HepG2 (cell line): ENCODE results near the gene PRKG1. TPM values are rescaled to one million over a fixed set of nuclear protein-coding genes. Genes with fewer than 3 reads are reported as not detected.

Experiments used
- ATAC-seq: fragments of 200-7000 bp; cut with Tn5 transposase; 3 replicates; pipeline ENCODE4 v1.9.1; 2020; ENCODE audit warnings: mild to moderate bottlenecking, moderate library complexity
- BruUV-seq: library from RNA; stranded (reverse); fragments of 400-500 nt; replicated peaks from 2 replicates; lab custom pipeline; 2021; lab: Mats Ljungman, UMichigan
- CTCF ChIA-PET: fragments of 300-600 bp; formaldehyde crosslinking; extraction: SDS; loops from one replicate; lab custom pipeline; 2021; ENCODE audit warnings: low total read pairs, inconsistent platforms, low intra/inter-chr PET ratio; lab: Yijun Ruan, JAX
- POLR2A ChIA-PET: fragments of 350-600 bp; sonication (Branson Sonifier 250); formaldehyde crosslinking; loops from one replicate; lab custom pipeline; 2020; ENCODE audit warnings: antibody characterized with exemption, inconsistent platforms; lab: Yijun Ruan, JAX
- DNase-seq: peaks from one replicate; pipeline ENCODE4 v3.0.0-alpha.2; 2015; ENCODE audit warnings: low spot score
- FAIRE-seq: peaks from 3 replicates; lab custom pipeline; 2011; peaks lifted over from hg19 to GRCh38; lab: Jason Lieb, UNC
- H2AFZ ChIP-seq: one replicate; pipeline ENCODE4 v1.6.1; 2011; ENCODE audit warnings: low read length, inconsistent platforms
- H3K27ac ChIP-seq: fragments of 300-600 bp; 3 replicates; pipeline ENCODE4 v1.8.0; 2011; ENCODE audit warnings: mixed run types, mild to moderate bottlenecking, mixed read lengths, low read length, inconsistent platforms; ENCODE audit not compliant: insufficient read depth; ENCODE audit errors: extremely low read length
- H3K27me3 ChIP-seq, 2 experiments: fragments of 200-600 bp in 1 of 2; 2 replicates in 1 of 2; 3 replicates in 1 of 2; pipeline versions ENCODE4 v1.6.0 to v1.8.0; 2011; ENCODE audit warnings: low read length in 2 of 2, mild to moderate bottlenecking in 2 of 2, moderate library complexity in 2 of 2, inconsistent platforms in 1 of 2; ENCODE audit not compliant: insufficient read depth in 2 of 2, control insufficient read depth in 1 of 2
- H3K36me3 ChIP-seq, 2 experiments: fragments of 200-600 bp in 1 of 2; replicated peaks in 1 of 2; 2 replicates in 1 of 2; 3 replicates in 1 of 2; pipeline versions ENCODE4 v1.5.1 to v1.8.0; 2011; ENCODE audit warnings: low read length in 2 of 2, inconsistent platforms in 1 of 2; ENCODE audit not compliant: insufficient read depth in 2 of 2, control insufficient read depth in 1 of 2
- H3K4me1 ChIP-seq: 2 replicates; pipeline ENCODE4 v1.5.1; 2012; ENCODE audit warnings: low read length, inconsistent platforms; ENCODE audit not compliant: insufficient read depth
- H3K4me2 ChIP-seq: 2 replicates; pipeline ENCODE4 v1.6.0; 2011; ENCODE audit warnings: low read depth, low read length, inconsistent platforms
- H3K4me3 ChIP-seq, 3 experiments: fragments of 200-600 bp in 1 of 3; sonication (generic), shearing (Covaris generic) in 1 of 3; replicated peaks in 1 of 3; 2 replicates each; pipeline ENCODE4 v1.5.1; 2011 to 2016; ENCODE audit warnings: low read length in 3 of 3, inconsistent platforms in 2 of 3, low read depth in 2 of 3, mild to moderate bottlenecking in 2 of 3, control low read depth in 1 of 3, mixed read lengths in 1 of 3; ENCODE audit not compliant: insufficient read depth in 1 of 3
- H3K79me2 ChIP-seq: one replicate; pipeline ENCODE4 v1.6.1; 2011; ENCODE audit warnings: low read length, inconsistent platforms; ENCODE audit not compliant: insufficient read depth
- H3K9ac ChIP-seq: 2 replicates; pipeline ENCODE4 v1.6.0; 2011; ENCODE audit warnings: mild to moderate bottlenecking, low read depth, low read length, inconsistent platforms; ENCODE audit not compliant: insufficient read depth
- H3K9me3 ChIP-seq: 2 replicates; pipeline ENCODE4 v1.5.1; 2012; ENCODE audit warnings: mild to moderate bottlenecking, low read length
- H4K20me1 ChIP-seq: 2 replicates; pipeline ENCODE4 v1.6.0; 2011; ENCODE audit warnings: inconsistent platforms, mild to moderate bottlenecking, low read length, moderate library complexity; ENCODE audit not compliant: insufficient read depth
- ATF1 ChIP-seq: IDR thresholded peaks from 2 replicates; pipeline ENCODE4 v1.6.1; 2016; ENCODE audit warnings: mild to moderate bottlenecking, control low read depth
- ESRRA ChIP-seq: sonication (generic); formaldehyde crosslinking; IDR thresholded peaks from 2 replicates; pipeline ENCODE4 v1.5.1; 2020; ENCODE audit warnings: mild to moderate bottlenecking, low read depth, missing genetic modification reagents
- HOXA7 ChIP-seq: sonication (generic); formaldehyde crosslinking; IDR thresholded peaks from 2 replicates; pipeline ENCODE4 v1.8.1; 2022; ENCODE audit warnings: mild to moderate bottlenecking, missing genetic modification reagents, moderate library complexity
- MAZ ChIP-seq, 2 experiments: sonication (generic) in 1 of 2; formaldehyde crosslinking in 1 of 2; IDR thresholded peaks; 2 replicates each; pipeline versions ENCODE4 v1.5.0 to v1.6.1; 2012 to 2020; ENCODE audit warnings: low read depth in 2 of 2, mild to moderate bottlenecking in 2 of 2, borderline replicate concordance in 1 of 2, improper control_type of control experiment in 1 of 2, low read length in 1 of 2, missing genetic modification reagents in 1 of 2, moderate library complexity in 1 of 2
- MED13 ChIP-seq: sonication (generic); formaldehyde crosslinking; IDR thresholded peaks from 2 replicates; pipeline ENCODE4 v1.5.0; 2020; ENCODE audit warnings: missing genetic modification reagents
- MYPOP ChIP-seq: sonication (generic); formaldehyde crosslinking; IDR thresholded peaks from 2 replicates; pipeline ENCODE4 v1.8.1; 2023; ENCODE audit warnings: mild to moderate bottlenecking, moderate library complexity, missing genetic modification reagents
- PBX2 ChIP-seq: IDR thresholded peaks from 2 replicates; pipeline ENCODE4 v1.6.1; 2016; ENCODE audit warnings: control low read depth
- PHF8 ChIP-seq: sonication (generic); formaldehyde crosslinking; IDR thresholded peaks from 2 replicates; pipeline ENCODE4 v1.5.0; 2020; ENCODE audit warnings: missing genetic modification reagents
- RELA ChIP-seq: sonication (generic); formaldehyde crosslinking; IDR thresholded peaks from 2 replicates; pipeline ENCODE4 v1.4.0; 2020; ENCODE audit warnings: missing genetic modification reagents
- SCMH1 ChIP-seq: sonication (generic); formaldehyde crosslinking; IDR thresholded peaks from 2 replicates; pipeline ENCODE4 v1.9.0; 2021; ENCODE audit warnings: missing genetic modification reagents, mild to moderate bottlenecking, borderline replicate concordance
- SP1 ChIP-seq, 2 experiments: fragments of 450-650 bp in 1 of 2; sonication (generic) in 1 of 2; formaldehyde crosslinking in 1 of 2; IDR thresholded peaks; 2 replicates each; pipeline versions ENCODE4 v1.4.0 to v1.6.1; 2016 to 2020; ENCODE audit warnings: missing genetic modification reagents in 1 of 2
- TBL1XR1 ChIP-seq: fragments of 150-350 bp; IDR thresholded peaks from 2 replicates; pipeline ENCODE4 v1.6.1; 2014; ENCODE audit warnings: borderline replicate concordance, low read length; ENCODE audit not compliant: partially characterized antibody
- TEAD3 ChIP-seq: optimal IDR thresholded peaks from 2 replicates; pipeline ENCODE3; 2016; ENCODE audit warnings: borderline replicate concordance
- ZNF138 ChIP-seq: sonication (generic); formaldehyde crosslinking; IDR thresholded peaks from 2 replicates; pipeline ENCODE4 v1.5.0; 2020; ENCODE audit warnings: mild to moderate bottlenecking, low read depth, missing genetic modification reagents
- ZNF282 ChIP-seq: fragments of 450-650 bp; IDR thresholded peaks from 2 replicates; pipeline ENCODE4 v1.6.1; 2018; ENCODE audit not compliant: partially characterized antibody
- ZNF333 ChIP-seq: sonication (generic); formaldehyde crosslinking; IDR thresholded peaks from 2 replicates; pipeline ENCODE4 v1.4.0; 2020; ENCODE audit warnings: mild to moderate bottlenecking, missing genetic modification reagents, borderline replicate concordance
- ZNF567 ChIP-seq: sonication (generic); formaldehyde crosslinking; IDR thresholded peaks from 2 replicates; pipeline ENCODE4 v1.8.1; 2023; ENCODE audit warnings: mild to moderate bottlenecking, missing genetic modification reagents, borderline replicate concordance
- ZNF691 ChIP-seq: sonication (generic); formaldehyde crosslinking; IDR thresholded peaks from 2 replicates; pipeline ENCODE4 v1.4.0; 2020; ENCODE audit warnings: missing genetic modification reagents, low read depth, mild to moderate bottlenecking, borderline replicate concordance
- ZNF792 ChIP-seq: IDR thresholded peaks from 2 replicates; pipeline ENCODE4 v1.6.1; 2016
- WGBS: methylation state at CpG from one replicate; pipeline ENCODE4 v1.1.6; 2017; ENCODE audit warnings: low lambda C conversion rate; 5-methylcytosine and 5-hydroxymethylcytosine counted together
- in situ Hi-C: cut with HindIII; loops from 2 replicates; pipeline ENCODE4 v1.10.0; 2017; ENCODE audit warnings: low pct_unique_long_range_greater_than_20kb; ENCODE audit not compliant: extremely low pct_ligation_motif_present
- intact Hi-C: fragments of 100-400 bp; cut with micrococcal nuclease; formaldehyde crosslinking; loops from one replicate; pipeline ENCODE4 v1.10.0; 2022; ENCODE audit not compliant: unreplicated experiment
- polyA plus RNA-seq, 8 experiments: library from polyadenylated mRNA; depleted of rRNA in 3 of 8; stranded (reverse) in 7 of 8; unstranded in 1 of 8; fragments of >200 nt; fragmentation: Illumina TruSeq in 4 of 8; extraction: Trizol in 4 of 8; gene quantifications; 2 replicates each; pipeline versions ENCODE4 v1.2.1 to v1.2.3, GENCODE V29; 2011 to 2016; ENCODE audit warnings: low read depth in 4 of 8, missing spikeins in 1 of 8, mixed read lengths in 1 of 8; ENCODE audit not compliant: insufficient read depth in 1 of 8
- total RNA-seq, 5 experiments: library from RNA; depleted of rRNA; stranded (reverse); fragments of >200 nt; fragmentation: Illumina TruSeq; extraction: Trizol; gene quantifications; 2 replicates each; pipeline ENCODE4 v1.2.3, GENCODE V29; 2016; ENCODE audit warnings: low read depth in 1 of 5

Gene PRKG1
- total and polyA plus RNA-seq, 2 of the 13 experiments (the other 11 are each of a cell fraction or from before 2014, with no cell fraction given), result 0.01 TPM; not detected in 1

- Histone ChIP-seq H3K4me2 (no peak overlapping the region), H2AFZ (no peak overlapping the region), H3K9ac (no peak overlapping the region), H3K4me1 (no peaks in the 10 kb centered on the region), H3K36me3 (no peaks in the 10 kb centered on the region), H4K20me1 (no peaks in the 10 kb centered on the region), H3K4me3 (no peak overlapping the region), H3K27me3 (no peaks in the 10 kb centered on the region), H3K9me3 (no peaks in the 10 kb centered on the region), H3K27ac (no peak overlapping the region), H3K79me2 (no peaks in the 10 kb centered on the region)
- TF ChIP-seq SP1 (IDR thresholded peaks at IDR 0.05), result no peak
- no peak for TF ChIP-seq SP1 (CRISPR knock-in tag; IDR thresholded peaks at IDR 0.05)
- TF ChIP-seq PHF8 (CRISPR knock-in tag), result no peak
- no peak for TF ChIP-seq ZNF138 (CRISPR knock-in tag)
- no peak for TF ChIP-seq ZNF282
- no peak for TF ChIP-seq ZNF792 (CRISPR knock-in tag)
- TF ChIP-seq ESRRA (CRISPR knock-in tag), result no peak
- TF ChIP-seq MED13 (CRISPR knock-in tag), result no peak
- no peak for TF ChIP-seq ZNF333
- no peak for TF ChIP-seq RELA (CRISPR knock-in tag)
- TF ChIP-seq PBX2 (CRISPR knock-in tag), result no peak
- TF ChIP-seq ZNF691 (CRISPR knock-in tag), result no peak
- TF ChIP-seq TEAD3 (CRISPR knock-in tag), result no peak
- no peak for TF ChIP-seq HOXA7 (CRISPR knock-in tag)
- TF ChIP-seq TBL1XR1, result no peak
- TF ChIP-seq MAZ (IDR thresholded peaks at IDR 0.05; ENCODE audit: borderline replicate concordance, low read depth, low read length), result no peak
- no peak for TF ChIP-seq MAZ (CRISPR knock-in tag; IDR thresholded peaks at IDR 0.05; ENCODE audit: low read depth)
- no peak for TF ChIP-seq ZNF567 (CRISPR knock-in tag)
- no peak for TF ChIP-seq SCMH1
- TF ChIP-seq ATF1 (CRISPR knock-in tag), result no peak
- no peak for TF ChIP-seq MYPOP (CRISPR knock-in tag)
- 22% methylated on average over 2 of the region's 2 CpGs for WGBS
- ChIA-PET CTCF (no interaction called here), POLR2A (no interaction called here)
- intact Hi-C loops (no loop called here), in situ Hi-C loops (no loop called here)
- no peak for DNase-seq
- no TSS peak for BruUV-seq
- FAIRE-seq, result no peak
- no peak for ATAC-seq
Observed at GRCh38 chr10:51029172-51029641, 45.1 kb upstream of the PRKG1 start.
